Measurements from ENCODE around the gene TTL.
"Not testable (repeated sequence)": the region's sequence is repeated elsewhere in the genome, so short reads cannot be mapped to it uniquely, and the experiment has no call there.

Gene TTL

DNA sequence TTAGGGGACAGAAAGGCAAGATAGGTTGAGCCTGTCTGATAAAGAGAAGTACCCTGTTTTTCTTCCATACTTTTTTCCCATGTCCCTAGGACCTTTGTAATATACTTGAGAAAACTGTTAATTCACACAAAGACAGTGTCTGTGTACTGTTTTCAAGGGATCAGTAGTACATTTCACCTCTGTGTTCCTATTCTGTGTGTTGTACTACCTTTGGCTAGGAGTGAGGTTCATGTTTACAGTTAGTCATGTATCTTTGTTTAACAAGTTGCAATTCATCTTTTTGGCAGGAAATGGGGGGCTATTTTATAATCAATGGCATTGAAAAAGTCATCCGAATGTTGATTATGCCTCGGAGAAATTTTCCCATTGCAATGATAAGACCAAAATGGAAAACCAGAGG is 67.0 kb downstream of the TTL start:
- DNase-seq (ENCODE audit: low read depth): no peak
- no peak overlapping the region for H3K4me3 ChIP-seq (ENCODE audit: low read length)
- TF ChIP-seq, protein P1, sequence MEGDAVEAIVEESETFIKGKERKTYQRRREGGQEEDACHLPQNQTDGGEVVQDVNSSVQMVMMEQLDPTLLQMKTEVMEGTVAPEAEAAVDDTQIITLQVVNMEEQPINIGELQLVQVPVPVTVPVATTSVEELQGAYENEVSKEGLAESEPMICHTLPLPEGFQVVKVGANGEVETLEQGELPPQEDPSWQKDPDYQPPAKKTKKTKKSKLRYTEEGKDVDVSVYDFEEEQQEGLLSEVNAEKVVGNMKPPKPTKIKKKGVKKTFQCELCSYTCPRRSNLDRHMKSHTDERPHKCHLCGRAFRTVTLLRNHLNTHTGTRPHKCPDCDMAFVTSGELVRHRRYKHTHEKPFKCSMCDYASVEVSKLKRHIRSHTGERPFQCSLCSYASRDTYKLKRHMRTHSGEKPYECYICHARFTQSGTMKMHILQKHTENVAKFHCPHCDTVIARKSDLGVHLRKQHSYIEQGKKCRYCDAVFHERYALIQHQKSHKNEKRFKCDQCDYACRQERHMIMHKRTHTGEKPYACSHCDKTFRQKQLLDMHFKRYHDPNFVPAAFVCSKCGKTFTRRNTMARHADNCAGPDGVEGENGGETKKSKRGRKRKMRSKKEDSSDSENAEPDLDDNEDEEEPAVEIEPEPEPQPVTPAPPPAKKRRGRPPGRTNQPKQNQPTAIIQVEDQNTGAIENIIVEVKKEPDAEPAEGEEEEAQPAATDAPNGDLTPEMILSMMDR (conservative IDR thresholded peaks at IDR 0.05; ENCODE audit: low read depth, low read length): no peak

DNA sequence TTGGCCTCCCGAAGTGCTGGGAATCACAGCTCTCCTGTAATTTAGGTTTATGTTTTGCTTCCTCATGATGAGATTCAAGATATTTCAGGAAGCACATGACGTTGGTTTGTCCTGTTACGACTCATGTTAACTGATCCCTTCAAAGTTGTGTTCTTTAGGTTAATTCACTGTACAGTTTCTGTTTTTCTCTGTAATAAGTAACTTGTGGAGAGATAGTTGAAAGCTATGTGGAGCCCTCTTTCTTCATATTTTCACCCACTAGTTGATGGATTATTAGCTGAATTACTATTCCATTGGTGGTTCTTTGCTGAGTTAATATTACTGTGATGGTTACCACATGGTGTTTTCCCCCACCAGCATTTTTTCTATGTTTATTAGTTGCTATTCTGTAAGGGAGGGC is 84.1 kb downstream of the TTL start:
- no peak for DNase-seq (ENCODE audit: low read depth)
- TF ChIP-seq, protein P1 (conservative IDR thresholded peaks at IDR 0.05; ENCODE audit: low read depth, low read length): no peak
- H3K4me3 ChIP-seq (ENCODE audit: low read length): no peak overlapping the region

DNA sequence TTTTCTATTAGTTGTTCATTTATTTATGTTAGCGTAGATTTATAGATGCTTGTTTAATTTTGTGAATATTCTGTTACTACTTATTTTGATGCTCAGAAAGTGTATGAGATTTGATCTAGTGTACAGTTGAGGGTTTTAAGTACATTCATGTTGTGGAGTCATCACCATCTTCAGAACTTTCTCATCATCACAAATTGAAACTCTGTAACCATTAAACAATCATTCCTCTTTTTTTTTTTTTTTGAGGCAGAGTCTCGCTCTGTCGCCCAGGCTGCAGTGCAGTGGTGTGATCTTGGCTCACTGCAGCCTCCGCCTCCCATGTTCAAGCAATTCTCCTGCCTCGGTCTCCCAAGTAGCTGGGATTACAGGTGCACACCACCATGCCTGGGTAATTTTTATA is 84.6 kb downstream of the TTL start:
- not testable (repeated sequence) for DNase-seq (ENCODE audit: low read depth)

DNA sequence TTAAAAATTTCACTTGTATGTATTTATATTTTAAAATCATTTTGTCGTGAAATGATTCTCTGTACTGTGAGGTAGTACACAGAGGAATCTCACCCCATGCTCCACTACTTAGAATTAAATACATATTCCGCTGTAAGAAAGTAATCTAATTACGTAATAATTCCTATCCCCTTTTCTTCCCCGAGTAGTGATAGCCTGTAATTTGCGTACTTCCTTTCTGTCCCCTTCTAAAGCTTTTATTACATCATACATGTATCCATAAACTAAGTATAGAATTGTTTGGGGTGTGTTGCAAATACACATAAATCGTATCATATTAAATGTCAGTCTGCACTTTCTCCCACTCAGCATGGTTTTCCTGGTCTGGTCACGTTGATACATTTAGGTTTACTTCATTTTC is 90.0 kb downstream of the TTL start:
- DNase-seq (ENCODE audit: low read depth): no peak
- no peak overlapping the region for H3K4me3 ChIP-seq (ENCODE audit: low read length)
- TF ChIP-seq, protein P1 (conservative IDR thresholded peaks at IDR 0.05; ENCODE audit: low read depth, low read length): no peak

More for the DNA sequence above, 84.6 kb downstream of the TTL start:
- not testable (repeated sequence) for H3K4me3 ChIP-seq (ENCODE audit: low read length)

DNA sequence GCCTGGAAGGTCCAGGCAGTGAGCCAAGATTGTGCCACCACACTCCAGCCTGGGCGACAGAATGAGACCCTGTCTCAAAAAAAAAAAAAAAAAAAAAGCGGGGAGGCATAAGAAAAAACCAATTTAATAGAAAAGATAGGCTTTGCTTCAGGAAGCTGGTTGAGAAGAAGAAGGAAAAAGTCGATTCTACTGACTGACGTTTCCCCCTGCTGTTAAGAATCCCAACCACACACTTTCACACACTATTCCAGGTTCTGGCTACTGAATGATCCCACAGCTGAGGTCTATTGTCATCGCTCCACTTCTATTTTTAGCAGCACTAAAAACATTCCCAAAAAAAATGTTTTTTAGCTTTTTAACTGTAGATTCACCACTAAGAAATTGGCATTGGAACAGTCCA is 95.8 kb downstream of the TTL start:
- DNase-seq (ENCODE audit: low read depth): no peak
- H3K4me3 ChIP-seq (ENCODE audit: low read length): no peak overlapping the region
- TF ChIP-seq, protein P1 (conservative IDR thresholded peaks at IDR 0.05; ENCODE audit: low read depth, low read length): no peak

DNA sequence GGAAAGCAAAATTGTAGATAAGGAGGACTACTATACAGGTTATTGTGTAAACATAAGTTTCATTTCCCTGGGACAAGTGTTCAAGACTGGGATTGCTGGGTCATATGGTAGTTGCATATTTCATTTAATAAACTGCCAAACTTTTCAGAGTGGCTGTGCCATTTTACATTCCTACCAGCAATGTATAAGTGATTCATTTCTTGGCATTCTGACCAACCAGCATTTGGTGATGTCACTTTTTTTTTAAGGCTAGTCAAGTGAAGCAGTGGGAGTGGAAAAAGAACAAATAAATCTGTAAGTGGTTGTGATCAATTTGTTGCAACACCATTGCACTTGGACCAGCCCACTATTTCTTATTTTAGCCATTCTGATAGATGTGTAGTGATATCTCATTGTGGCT is 97.3 kb downstream of the TTL start:
- TF ChIP-seq, protein P1 (conservative IDR thresholded peaks at IDR 0.05; ENCODE audit: low read depth, low read length): no peak
- peak; percentile 53 for DNase-seq (ENCODE audit: low read depth)
- H3K4me3 ChIP-seq (ENCODE audit: low read length): no peak overlapping the region

DNA sequence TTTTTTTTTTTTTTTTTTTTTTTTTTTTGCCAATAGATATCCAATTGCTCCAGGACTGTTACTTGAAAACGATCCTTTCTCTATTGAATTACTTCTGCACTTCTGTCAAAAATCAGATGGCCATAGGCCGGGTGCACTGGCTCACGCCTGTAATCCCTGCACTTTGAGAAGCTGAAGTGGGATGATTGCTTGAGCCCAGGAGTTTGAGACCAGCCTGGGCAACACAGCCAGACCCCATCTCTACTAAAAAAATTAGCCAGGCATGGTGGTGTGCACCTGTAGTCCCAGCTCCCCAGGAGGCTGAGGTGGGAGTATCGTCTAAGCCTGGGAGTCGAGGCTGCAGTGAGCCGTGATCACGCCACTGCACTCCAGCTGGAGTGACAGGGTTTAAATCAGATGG is 98.1 kb downstream of the TTL start:
- DNase-seq (ENCODE audit: low read depth): no peak
- TF ChIP-seq, protein P1 (conservative IDR thresholded peaks at IDR 0.05; ENCODE audit: low read depth, low read length): no peak
- H3K4me3 ChIP-seq (ENCODE audit: low read length): no peak overlapping the region

DNA sequence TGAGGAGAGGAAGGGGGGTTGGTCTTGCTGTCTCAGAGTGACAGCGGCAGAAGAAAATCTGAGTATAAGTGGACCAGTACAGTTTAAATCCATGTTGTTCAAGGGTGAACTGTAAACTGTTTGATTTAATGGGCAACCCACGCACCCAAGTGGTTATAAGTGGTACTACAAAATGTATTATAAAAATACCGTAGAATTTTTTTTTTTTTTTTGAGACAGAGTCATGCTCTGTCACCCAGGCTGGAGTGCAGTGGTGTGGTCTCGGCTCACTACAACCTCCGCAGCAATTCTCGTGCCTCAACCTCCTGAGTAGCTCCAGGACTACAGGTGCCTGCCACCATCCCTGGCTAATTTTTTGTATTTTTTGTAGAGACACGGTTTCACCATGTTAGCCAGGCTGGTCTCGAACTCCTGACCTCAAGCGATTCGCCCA is 100.4 kb downstream of the TTL start:
- H3K4me3 ChIP-seq (ENCODE audit: low read length): no peak overlapping the region
- TF ChIP-seq, protein P1 (conservative IDR thresholded peaks at IDR 0.05; ENCODE audit: low read depth, low read length): peak; percentile 53
- DNase-seq (ENCODE audit: low read depth): no peak
